ENCODE data around the gene TM2D3. TPM values are rescaled to one million over a fixed set of nuclear protein-coding genes. Genes with fewer than 3 reads are reported as not detected.

TM2D3 gene
- total RNA-seq, 8 experiments from 2014 or later: 38.4 to 96.6 (median 64.0) TPM

- Histone ChIP-seq H3K4me3 (no peak overlapping the region), H3K27ac (no peak overlapping the region), H3K4me1 (replicated peaks in 1 of 2) (peaks cover 3 to 8% of the 10 kb centered on the region in 2 donors)
- ATAC-seq (replicated peaks in 6 of 8): peak in 3 of 8 experiments; percentile 22 to 71 (median 54)
- 30 to 94% (median 90%) methylated on average over 2 to 9 of the region's 9 CpGs; no CpG with 5 or more reads in 4 of the 10 experiments for WGBS, 10 experiments
- in situ Hi-C loops (cut with MboI; ENCODE audit: low pct_unique_long_range_greater_than_20kb in 2 of 9, low sequenced_read_pairs in 9 of 9, unreplicated experiment in 9 of 9): no loop called here
Observed at GRCh38 chr15:101608201-101608600, 44.0 kb downstream of the TM2D3 start.

DNA sequence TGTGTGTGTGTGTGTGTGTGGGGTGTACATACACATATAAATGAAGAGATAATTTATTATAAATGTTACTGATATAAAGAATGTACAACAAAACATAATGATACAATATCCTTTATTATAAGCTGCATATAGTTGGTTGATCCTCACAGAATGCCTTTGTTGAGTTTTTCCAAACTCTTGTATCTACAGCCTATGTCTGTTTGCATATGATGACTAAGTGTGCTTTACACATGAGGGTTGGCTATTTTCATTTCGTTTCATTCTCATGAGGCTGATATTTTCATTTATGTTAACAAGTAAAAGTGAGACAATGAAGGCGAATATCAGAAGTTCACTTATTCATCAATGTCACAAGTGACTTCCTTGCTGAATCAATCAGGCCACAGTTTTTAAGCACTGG is 45.1 kb downstream of the TM2D3 start:
- H3K27ac ChIP-seq: no peak overlapping the region
- ATAC-seq (replicated peaks in 6 of 8): peak in 2 of 8 experiments; percentile 75 to 86
- WGBS, 10 experiments: 15 to 90% (median 67%) methylated on average over 1 to 2 of the region's 2 CpGs; no CpG with 5 or more reads in 2 of the 10 experiments
- no peak overlapping the region for H3K4me3 ChIP-seq
- in situ Hi-C loops (cut with MboI; ENCODE audit: low pct_unique_long_range_greater_than_20kb in 2 of 9, low sequenced_read_pairs in 9 of 9, unreplicated experiment in 9 of 9): no loop called here
- no peaks in the 10 kb centered on the region for H3K4me1 ChIP-seq (replicated peaks in 1 of 2)

- no peak for ATAC-seq (replicated peaks in 6 of 8)
- 56 to 100% (median 80%) methylated on average over 2 to 4 of the region's 4 CpGs; no CpG with 5 or more reads in 5 of the 10 experiments for WGBS, 10 experiments
- Histone ChIP-seq H3K4me3 (no peak overlapping the region), H3K4me1 (replicated peaks in 1 of 2) (no peaks in the 10 kb centered on the region), H3K27ac (no peak overlapping the region)
- in situ Hi-C loops (cut with MboI; ENCODE audit: low pct_unique_long_range_greater_than_20kb in 2 of 9, low sequenced_read_pairs in 9 of 9, unreplicated experiment in 9 of 9): no loop called here
Observed at GRCh38 chr15:101604124-101604874, 47.9 kb downstream of the TM2D3 start.

DNA sequence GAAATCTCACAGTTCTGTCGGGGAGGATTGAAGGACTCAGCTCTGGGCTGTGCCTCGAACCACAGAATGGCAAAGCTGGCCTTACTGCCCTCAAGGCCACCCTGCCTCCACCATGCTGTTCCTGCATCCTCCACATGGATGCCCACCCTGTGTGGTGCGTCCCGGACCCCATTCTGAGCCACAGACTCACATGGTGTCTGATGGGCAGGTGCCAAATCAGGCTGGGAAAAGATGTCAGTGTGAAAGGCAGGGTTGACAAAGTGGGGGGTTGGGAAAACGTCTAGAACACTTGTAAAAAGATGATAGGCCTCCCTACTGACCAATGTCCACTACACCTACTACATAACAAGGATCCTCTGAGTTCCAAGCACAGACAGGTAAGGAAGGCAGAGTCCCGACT is 49.4 kb downstream of the TM2D3 start:
- in situ Hi-C loops (cut with MboI; ENCODE audit: low pct_unique_long_range_greater_than_20kb in 2 of 9, low sequenced_read_pairs in 9 of 9, unreplicated experiment in 9 of 9): no loop called here
- Histone ChIP-seq H3K27ac (no peak overlapping the region), H3K4me1 (replicated peaks in 1 of 2) (no peaks in the 10 kb centered on the region), H3K4me3 (no peak overlapping the region)
- ATAC-seq (replicated peaks in 6 of 8): no peak
- WGBS, 10 experiments: 0 to 93% (median 77%) methylated on average over 1 to 5 of the region's 6 CpGs; no CpG with 5 or more reads in 5 of the 10 experiments

GRCh38 chr15:101600035-101600434 is 52.1 kb downstream of the TM2D3 start:
- in situ Hi-C loops (cut with MboI; ENCODE audit: low pct_unique_long_range_greater_than_20kb in 2 of 9, low sequenced_read_pairs in 9 of 9, unreplicated experiment in 9 of 9): no loop called here
- ATAC-seq (replicated peaks in 6 of 8): peak in 6 of 8 experiments; percentile 26 to 84 (median 60)
- Histone ChIP-seq H3K4me1 (replicated peaks in 1 of 2) (no peaks in the 10 kb centered on the region), H3K4me3 (no peak overlapping the region), H3K27ac (no peak overlapping the region)
- 0 to 100% (median 40%) methylated on average over 1 to 3 of the region's 4 CpGs; no CpG with 5 or more reads in 3 of the 10 experiments for WGBS, 10 experiments

DNA sequence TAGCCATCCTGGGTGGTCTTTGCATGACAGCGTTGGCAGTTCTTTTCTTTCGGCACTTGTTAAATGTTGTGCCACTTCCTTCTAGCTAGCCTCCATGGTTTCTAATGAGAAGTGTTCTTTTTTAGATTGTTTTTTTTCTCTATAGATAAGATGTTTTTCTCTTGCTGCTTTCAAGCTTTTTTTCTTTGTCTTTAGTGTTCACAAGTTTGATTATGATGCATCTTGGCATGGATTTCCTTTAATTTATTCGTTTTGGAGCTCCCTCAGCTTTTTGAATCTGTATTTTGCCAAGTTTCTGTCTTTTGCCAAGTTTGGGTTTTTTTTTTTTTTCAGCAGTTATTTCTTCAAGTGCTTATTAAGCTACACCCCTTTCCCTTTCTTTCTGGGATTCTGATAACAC is 53.1 kb downstream of the TM2D3 start:
- Histone ChIP-seq H3K4me1 (replicated peaks in 1 of 2) (no peaks in the 10 kb centered on the region), H3K27ac (no peak overlapping the region), H3K4me3 (no peak overlapping the region)
- no peak for ATAC-seq (replicated peaks in 6 of 8)
- 4 to 85% (median 61%) methylated on average over 2 to 3 of the region's 3 CpGs; no CpG with 5 or more reads in 1 of the 10 experiments for WGBS, 10 experiments
- in situ Hi-C loops (cut with MboI; ENCODE audit: low pct_unique_long_range_greater_than_20kb in 2 of 9, low sequenced_read_pairs in 9 of 9, unreplicated experiment in 9 of 9): no loop called here

- WGBS, 10 experiments: 0 to 100% (median 71%) methylated on average over 1 to 6 of the region's 6 CpGs
- H3K27ac ChIP-seq: no peak overlapping the region
- H3K4me3 ChIP-seq: no peak overlapping the region
- in situ Hi-C loops (cut with MboI; ENCODE audit: low pct_unique_long_range_greater_than_20kb in 2 of 9, low sequenced_read_pairs in 9 of 9, unreplicated experiment in 9 of 9): no loop called here
- H3K4me1 ChIP-seq (replicated peaks in 1 of 2): no peaks in the 10 kb centered on the region
- no peak for ATAC-seq (replicated peaks in 6 of 8)
Observed at GRCh38 chr15:101597360-101597928, 54.7 kb downstream of the TM2D3 start.

DNA sequence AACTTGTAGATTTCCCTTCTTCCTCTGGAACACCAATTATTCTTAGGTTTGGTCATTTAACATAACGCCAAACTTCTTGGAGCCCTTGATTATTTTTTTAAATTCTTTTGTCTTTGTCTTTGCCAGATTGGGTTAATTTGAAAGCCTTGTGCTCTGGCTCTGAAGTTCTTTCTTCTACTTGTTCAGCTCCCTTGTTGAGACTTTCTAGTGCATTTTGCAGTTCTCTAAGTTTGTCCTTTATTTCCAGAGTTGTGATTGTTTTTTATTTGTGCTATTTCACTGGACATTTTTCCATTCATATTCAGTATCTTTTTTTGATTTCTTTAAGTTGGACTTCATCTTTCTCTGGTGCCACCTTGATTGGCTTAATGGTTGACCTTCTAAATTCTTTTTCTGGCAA is 55.5 kb downstream of the TM2D3 start:
- H3K27ac ChIP-seq: no peak overlapping the region
- H3K4me3 ChIP-seq: no peak overlapping the region
- 0 to 100% (median 96%) methylated on average over 1 of the region's 1 CpG for WGBS, 10 experiments
- no peak for ATAC-seq (replicated peaks in 6 of 8)
- in situ Hi-C loops (cut with MboI; ENCODE audit: low pct_unique_long_range_greater_than_20kb in 2 of 9, low sequenced_read_pairs in 9 of 9, unreplicated experiment in 9 of 9): no loop called here
- no peaks in the 10 kb centered on the region for H3K4me1 ChIP-seq (replicated peaks in 1 of 2)

Other genes with a start within 250 kb of the TM2D3 start
- 1 to 10 TPM; 1.5 to 9.9 (median 3.7) TPM for gene PCSK6, start 162.7 kb downstream of the TM2D3 start, total RNA-seq
- gene TARS3, start 72.1 kb upstream of the TM2D3 start, total RNA-seq: 10 to 100 TPM; 12.0 to 31.4 (median 19.4) TPM
- gene OR4F6, start 151.1 kb upstream of the TM2D3 start, total RNA-seq: under 1 TPM in 2 of 8 experiments, not detected in 6; 0.13 to 0.28 TPM
- gene OR4F15, start 159.8 kb upstream of the TM2D3 start, total RNA-seq: under 1 TPM in 3 of 8 experiments, not detected in 5; 0.08 to 0.57 (median 0.18) TPM

Data from motor neuron (in vitro differentiated cells).